ENCODE measurements around the gene RCC1. TPM values are rescaled to one million over a fixed set of nuclear protein-coding genes. Genes with fewer than 3 reads are reported as not detected.

The RCC1 gene
- total and polyA plus RNA-seq, 4 donors, result 22.9 to 34.3 (median 28.8) TPM

DNA sequence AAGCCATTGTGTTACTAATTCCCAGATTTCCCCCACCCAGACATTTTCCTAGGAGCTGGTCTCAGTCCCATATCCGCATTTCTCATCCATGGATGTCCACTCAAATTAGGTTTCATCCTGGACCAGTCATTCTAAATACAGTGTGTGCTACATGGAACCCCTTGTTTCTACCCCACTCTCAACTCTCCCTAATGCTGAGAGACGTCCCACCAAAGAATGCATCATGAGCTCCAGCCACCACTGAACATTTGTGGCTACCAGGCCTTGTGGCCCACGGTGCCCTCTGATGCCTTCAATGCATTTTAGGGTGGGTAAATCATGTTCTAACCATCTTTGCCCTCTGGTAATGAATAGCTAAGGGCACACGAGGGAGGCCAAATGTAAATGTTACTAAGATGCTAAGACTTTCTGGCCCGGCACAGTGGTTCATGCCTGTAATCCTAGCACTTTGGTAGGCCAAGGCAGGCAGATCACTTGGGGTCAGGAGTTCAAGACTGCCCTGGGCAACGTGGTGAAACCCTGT, 72.9 kb downstream of the RCC1 start:
- no peaks in the 10 kb centered on the region for H3K27me3 ChIP-seq (ENCODE audit: control insufficient read depth in 3 of 3, insufficient read depth in 3 of 3, low read length in 2 of 3)
- H3K27ac ChIP-seq (ENCODE audit: low read depth in 1 of 2, low read length in 1 of 2), result peak overlapping the region in 1 of 2 donors; percentile 31
- TF ChIP-seq CTCF (IDR thresholded peaks at IDR 0.05; ENCODE audit: control extremely low read depth, extremely low read depth), result no peak
- 76 to 84% methylated on average over 6 of the region's 6 CpGs for WGBS, 2 donors
- no peak overlapping the region for H3K4me3 ChIP-seq
- H3K4me1 ChIP-seq (ENCODE audit: control insufficient read depth in 5 of 5, insufficient read depth in 5 of 5, low read length in 5 of 5), result peaks cover 0 to 19% (median 7%) of the 10 kb centered on the region in 5 donors
- no peaks in the 10 kb centered on the region for H3K9me3 ChIP-seq (ENCODE audit: control insufficient read depth in 4 of 4, insufficient read depth in 3 of 4, low read length in 3 of 4)
- DNase-seq, result no peak
- H3K36me3 ChIP-seq (ENCODE audit: control insufficient read depth in 4 of 4, insufficient read depth in 4 of 4, low read length in 4 of 4), result peaks cover 18 to 30% (median 23%) of the 10 kb centered on the region in 4 donors
- ATAC-seq (ENCODE audit: insufficient read depth, low FRiP score), result no peak
- no peak overlapping the region for H3K9ac ChIP-seq (ENCODE audit: insufficient read depth in 1 of 2, low read length in 2 of 2)

DNA sequence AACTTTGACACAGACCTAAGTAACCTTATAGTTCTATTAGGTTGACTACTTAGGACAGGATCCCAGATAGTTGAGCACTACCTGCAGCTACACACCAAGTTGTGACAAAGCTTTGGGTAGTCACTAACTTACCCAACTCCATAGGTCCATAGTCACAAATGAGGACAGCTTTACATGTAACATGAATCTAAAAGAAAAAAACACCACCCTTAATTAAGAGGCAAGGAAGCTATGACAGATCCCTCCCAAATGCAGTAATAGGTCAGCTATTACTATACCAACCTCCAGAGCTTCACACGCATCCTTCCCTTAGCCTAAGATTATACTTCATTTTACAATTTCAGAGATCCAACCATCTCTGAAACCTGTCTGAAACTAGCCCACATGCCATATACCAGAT, 73.6 kb downstream of the RCC1 start:
- TF ChIP-seq CTCF (IDR thresholded peaks at IDR 0.05; ENCODE audit: control extremely low read depth, extremely low read depth), result no peak
- H3K27ac ChIP-seq (ENCODE audit: low read depth in 1 of 2, low read length in 1 of 2), result no peak overlapping the region
- no peaks in the 10 kb centered on the region for H3K27me3 ChIP-seq (ENCODE audit: control insufficient read depth in 3 of 3, insufficient read depth in 3 of 3, low read length in 2 of 3)
- no peak overlapping the region for H3K9ac ChIP-seq (ENCODE audit: insufficient read depth in 1 of 2, low read length in 2 of 2)
- H3K4me3 ChIP-seq, result no peak overlapping the region
- 87 to 92% methylated on average over 1 of the region's 1 CpG for WGBS, 2 donors
- H3K9me3 ChIP-seq (ENCODE audit: control insufficient read depth in 4 of 4, insufficient read depth in 3 of 4, low read length in 3 of 4), result no peaks in the 10 kb centered on the region
- H3K36me3 ChIP-seq (ENCODE audit: control insufficient read depth in 4 of 4, insufficient read depth in 4 of 4, low read length in 4 of 4), result peaks cover 18 to 29% (median 21%) of the 10 kb centered on the region in 4 donors
- DNase-seq, result no peak
- ATAC-seq (ENCODE audit: insufficient read depth, low FRiP score), result no peak
- peaks cover 0 to 19% (median 7%) of the 10 kb centered on the region in 5 donors for H3K4me1 ChIP-seq (ENCODE audit: control insufficient read depth in 5 of 5, insufficient read depth in 5 of 5, low read length in 5 of 5)

- Histone ChIP-seq H3K27me3 (ENCODE audit: control insufficient read depth in 3 of 3, insufficient read depth in 3 of 3, low read length in 2 of 3) (no peaks in the 10 kb centered on the region), H3K4me3 (peak overlapping the region; percentile 80), H3K9me3 (ENCODE audit: control insufficient read depth in 4 of 4, insufficient read depth in 3 of 4, low read length in 3 of 4) (no peaks in the 10 kb centered on the region), H3K4me1 (ENCODE audit: control insufficient read depth in 5 of 5, insufficient read depth in 5 of 5, low read length in 5 of 5) (peaks cover 0 to 19% (median 7%) of the 10 kb centered on the region in 5 donors), H3K27ac (ENCODE audit: low read depth in 1 of 2, low read length in 1 of 2) (peak overlapping the region; percentile 84 to 86), H3K9ac (ENCODE audit: insufficient read depth in 1 of 2, low read length in 2 of 2) (peak overlapping the region; percentile 35 to 76), H3K36me3 (ENCODE audit: control insufficient read depth in 4 of 4, insufficient read depth in 4 of 4, low read length in 4 of 4) (peaks cover 13 to 24% (median 20%) of the 10 kb centered on the region in 4 donors)
- TF ChIP-seq CTCF (IDR thresholded peaks at IDR 0.05; ENCODE audit: control extremely low read depth, extremely low read depth), result no peak
- WGBS, 2 donors, result 1% methylated on average over 26 of the region's 26 CpGs
- ATAC-seq (ENCODE audit: insufficient read depth, low FRiP score) (peak; percentile 4), DNase-seq (peak in 2 of 3 donors; percentile 39 to 45)
Measured at GRCh38 chr1:28580722-28581530, 75.1 kb downstream of the RCC1 start.
